GM12875 (cell line): ENCODE data around the gene ACD.

Experiments
- H3K4me3 ChIP-seq: one replicate; pipeline ENCODE4 v1.5.1; 2011; ENCODE audit warnings: low read depth, low read length, control low read depth
- TF ChIP-seq, protein P1 (sequence below): IDR thresholded peaks from 2 replicates; pipeline ENCODE4 v1.5.1; 2011; ENCODE audit warnings: low read depth, mild to moderate bottlenecking, control low read depth, inconsistent platforms, low read length, moderate library complexity, borderline replicate concordance; ENCODE audit not compliant: insufficient read depth

ACD gene

DNA sequence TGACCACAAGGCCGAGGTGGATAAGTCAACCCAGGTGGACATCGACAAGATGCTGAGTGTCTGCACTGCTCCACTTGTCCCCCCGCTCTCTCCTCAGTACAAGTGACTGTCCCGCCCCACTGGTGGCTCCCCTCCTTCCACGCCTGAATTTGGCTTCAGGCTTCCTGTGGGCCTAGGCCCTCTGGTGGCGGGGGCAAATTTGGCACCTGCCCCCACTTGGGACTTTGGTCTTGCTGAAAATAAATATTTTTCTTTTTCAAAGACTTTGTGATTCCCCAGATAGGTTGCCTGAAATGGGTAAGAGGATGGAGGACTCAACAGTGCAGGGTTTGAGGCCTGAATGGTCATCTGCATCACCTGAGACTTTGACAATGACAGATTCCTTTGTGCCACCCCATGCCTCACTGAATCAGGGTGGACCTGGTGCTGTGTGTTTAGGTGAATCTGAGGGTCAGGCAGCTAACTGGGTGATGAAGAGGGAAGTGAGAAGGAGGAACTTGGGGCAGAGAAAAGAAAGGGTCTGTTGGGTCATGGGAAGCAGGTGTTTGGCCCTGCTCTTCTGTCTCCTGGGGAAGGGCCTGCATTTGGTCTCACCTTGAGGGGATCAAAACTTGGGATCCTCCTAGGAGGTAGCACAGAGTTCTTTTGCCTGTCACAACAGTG lies 8.6 kb upstream of the ACD start:
- H3K4me3 ChIP-seq, result no peak overlapping the region
- TF ChIP-seq, protein P1, sequence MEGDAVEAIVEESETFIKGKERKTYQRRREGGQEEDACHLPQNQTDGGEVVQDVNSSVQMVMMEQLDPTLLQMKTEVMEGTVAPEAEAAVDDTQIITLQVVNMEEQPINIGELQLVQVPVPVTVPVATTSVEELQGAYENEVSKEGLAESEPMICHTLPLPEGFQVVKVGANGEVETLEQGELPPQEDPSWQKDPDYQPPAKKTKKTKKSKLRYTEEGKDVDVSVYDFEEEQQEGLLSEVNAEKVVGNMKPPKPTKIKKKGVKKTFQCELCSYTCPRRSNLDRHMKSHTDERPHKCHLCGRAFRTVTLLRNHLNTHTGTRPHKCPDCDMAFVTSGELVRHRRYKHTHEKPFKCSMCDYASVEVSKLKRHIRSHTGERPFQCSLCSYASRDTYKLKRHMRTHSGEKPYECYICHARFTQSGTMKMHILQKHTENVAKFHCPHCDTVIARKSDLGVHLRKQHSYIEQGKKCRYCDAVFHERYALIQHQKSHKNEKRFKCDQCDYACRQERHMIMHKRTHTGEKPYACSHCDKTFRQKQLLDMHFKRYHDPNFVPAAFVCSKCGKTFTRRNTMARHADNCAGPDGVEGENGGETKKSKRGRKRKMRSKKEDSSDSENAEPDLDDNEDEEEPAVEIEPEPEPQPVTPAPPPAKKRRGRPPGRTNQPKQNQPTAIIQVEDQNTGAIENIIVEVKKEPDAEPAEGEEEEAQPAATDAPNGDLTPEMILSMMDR, result peak; percentile 43

DNA sequence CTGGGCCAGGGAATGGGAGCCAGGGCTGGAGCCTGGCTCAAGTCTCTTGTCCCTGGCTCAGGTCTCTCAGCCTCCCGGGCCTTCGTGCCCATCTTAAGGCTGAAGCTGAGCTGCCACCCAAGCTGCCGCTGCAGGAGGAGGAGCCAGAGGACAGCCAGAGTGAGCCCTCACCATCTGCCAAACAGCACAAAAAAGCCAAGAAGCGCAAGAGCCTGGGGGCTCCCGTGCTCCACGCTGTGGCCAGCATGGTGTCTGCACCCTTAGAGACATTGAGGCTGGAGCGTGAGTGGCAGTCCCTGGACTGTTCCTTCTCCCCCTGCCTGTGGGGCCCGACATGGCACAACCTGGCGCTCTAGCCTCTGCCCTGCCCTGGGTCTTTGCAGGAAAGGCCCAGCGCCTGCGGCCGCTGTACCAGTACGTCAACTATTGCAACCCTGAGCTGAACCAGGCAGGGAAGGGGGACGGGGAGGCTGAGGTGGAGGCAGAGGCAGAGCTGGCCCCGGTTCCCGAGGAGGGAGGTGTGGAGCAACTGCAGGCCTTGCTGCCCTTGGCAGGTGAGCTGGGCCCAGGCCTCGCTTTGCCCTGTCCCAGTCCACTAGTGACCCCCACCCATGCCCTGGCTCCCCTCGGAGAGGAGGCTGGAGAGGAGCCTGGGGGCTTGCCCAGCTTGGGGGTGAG lies 7.9 kb upstream of the ACD start:
- H3K4me3 ChIP-seq, result no peak overlapping the region

DNA sequence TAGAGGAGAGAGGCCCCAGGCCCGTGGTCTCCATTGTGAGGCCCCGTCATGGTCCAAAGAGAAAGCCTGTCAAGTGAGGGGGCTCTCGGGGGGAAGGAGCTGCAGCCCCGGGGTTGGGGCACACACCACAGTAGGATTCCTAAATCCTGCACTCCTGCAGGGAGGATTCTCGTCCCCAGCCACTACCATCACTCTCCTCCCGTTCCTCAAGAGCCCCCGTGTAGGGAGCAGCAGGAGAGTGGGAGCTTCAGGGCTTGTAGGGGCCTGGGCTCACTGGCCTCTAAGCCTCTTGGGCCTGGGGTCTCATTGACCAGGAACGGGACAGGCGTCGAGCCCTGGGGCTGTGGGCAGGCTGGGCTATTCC lies 7.4 kb upstream of the ACD start:
- H3K4me3 ChIP-seq, result peak overlapping the region; percentile 68
- TF ChIP-seq, protein P1, result no peak

More for the DNA sequence above, 7.9 kb upstream of the ACD start:
- TF ChIP-seq, protein P1, result peak; percentile 94

DNA sequence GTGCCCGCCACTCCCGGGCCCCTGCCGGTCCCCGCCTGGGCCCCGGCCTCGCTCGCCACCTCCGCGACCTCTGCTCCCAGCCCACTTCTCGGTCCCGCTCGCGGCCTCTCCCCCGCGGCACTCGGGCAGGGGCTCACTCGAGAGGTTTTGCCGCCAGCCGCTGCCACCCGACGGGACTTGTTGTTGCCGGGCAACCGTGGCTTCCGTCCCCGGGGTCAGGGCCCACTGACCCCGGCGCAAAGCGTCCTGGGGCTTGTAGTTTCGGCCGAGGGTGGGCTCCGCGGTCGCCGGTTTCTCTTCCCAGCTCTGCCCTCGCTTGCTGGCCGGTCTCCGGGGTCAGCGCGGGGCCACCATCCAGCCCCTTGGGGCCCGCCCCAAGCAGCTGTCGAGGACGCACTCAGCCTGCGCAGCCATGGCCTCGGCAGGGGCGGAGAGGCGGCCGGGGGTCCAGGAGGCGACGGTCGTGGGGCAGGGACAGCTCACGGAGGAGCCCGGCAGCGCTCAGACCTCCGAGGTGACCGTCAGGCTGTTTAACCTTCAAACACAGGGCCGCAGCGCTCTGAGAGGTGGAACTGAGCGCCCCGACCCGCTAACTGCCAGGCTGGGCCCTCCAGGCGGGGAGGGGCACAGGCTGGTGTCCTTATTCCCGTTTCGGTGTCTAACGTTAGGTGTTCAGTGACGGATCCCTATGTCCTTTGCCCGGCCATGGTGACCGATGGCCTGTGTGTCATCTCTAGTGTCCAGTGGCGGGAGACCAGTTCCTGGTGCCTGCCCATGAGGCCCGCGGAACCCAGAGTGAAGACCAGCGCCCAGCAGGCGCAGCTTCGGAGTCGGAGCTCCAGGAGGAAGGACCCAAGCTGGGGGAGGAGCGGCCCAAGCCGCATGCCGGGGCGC lies 6.7 kb upstream of the ACD start, which contains the start of the genes C16orf86 and ENKD1:
Gene C16orf86, plus strand, starts transcription at position 256 of the 894 bp plus-strand sequence. Its CDS starts 157 bp downstream, at position 413.
Gene ENKD1, minus strand, starts transcription at position 192 of the 894 bp plus-strand sequence. CDS start 308 bp downstream, outside the sequence.
- TF ChIP-seq, protein P1, result no peak
- H3K4me3 ChIP-seq, result peak within 1 kb of the TSS; percentile 68

DNA sequence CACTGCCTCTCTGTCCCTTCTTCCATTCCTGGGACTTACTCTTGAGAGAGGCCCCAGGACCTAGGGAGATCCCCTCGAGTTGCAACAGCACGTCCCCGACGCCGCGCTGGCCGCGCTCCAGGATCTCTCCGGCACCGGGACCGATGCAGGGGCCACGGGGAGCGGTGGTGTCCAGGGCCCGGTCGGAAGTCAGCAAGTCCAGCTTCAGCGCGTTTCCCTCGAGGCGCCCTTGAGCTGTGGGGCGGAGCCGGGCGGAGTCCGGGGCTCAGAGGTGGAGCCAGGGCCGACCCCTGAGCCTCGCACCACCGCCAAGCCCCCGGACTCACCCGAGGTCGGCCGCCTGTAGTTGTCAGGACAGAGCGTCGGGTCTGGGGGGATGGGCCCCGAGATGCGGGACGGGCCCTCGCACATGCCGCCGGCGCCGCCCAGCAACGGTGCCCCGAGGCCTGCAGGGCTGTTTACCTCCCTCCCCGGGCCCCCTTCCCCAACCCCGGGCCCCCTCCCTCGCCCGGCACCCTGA lies 6.0 kb upstream of the ACD start:
- TF ChIP-seq, protein P1, result no peak

DNA sequence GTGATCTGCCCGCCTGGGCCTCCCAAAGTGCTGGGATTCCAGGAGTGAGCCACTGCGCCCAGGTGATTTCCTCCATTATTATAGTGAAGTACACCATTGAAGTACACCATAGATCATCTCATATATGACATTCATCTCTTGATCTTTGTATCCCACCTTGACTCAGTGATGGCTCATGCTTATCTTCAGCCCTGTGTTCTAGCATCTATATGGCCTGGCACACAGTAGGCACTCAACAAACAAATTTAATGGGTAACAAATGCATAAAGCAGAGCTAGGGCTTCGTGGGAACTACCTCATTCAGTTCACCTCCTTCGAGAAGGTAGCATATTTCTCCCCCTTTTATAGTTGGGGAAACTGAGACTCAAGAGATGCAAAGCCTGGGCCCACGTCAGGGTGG lies 5.5 kb upstream of the ACD start:
- TF ChIP-seq, protein P1, result no peak
- no peak overlapping the region for H3K4me3 ChIP-seq

More for the DNA sequence above, 6.0 kb upstream of the ACD start:
- H3K4me3 ChIP-seq, result peak overlapping the region; percentile 68
